ENCODE data around the gene MYO16.

DNA sequence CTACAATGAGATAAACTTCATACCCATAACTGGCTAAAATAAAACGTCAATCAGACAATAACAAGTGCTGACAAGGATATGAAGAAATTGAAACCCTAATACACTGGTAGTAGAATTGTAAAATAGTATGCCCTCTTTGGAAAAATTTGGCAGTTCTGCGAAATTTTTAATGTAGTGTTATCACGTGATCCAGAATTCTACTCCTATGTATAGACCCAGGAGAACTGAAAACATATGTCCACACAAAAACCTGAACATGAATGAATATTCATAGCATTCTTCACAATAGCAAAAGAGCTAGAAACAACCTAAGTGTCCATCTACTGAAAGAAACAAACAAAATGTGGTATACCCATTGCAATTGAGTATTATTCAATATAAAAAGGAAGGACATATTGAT is 14.2 kb upstream of the MYO16 start:
- TF ChIP-seq, protein P1, sequence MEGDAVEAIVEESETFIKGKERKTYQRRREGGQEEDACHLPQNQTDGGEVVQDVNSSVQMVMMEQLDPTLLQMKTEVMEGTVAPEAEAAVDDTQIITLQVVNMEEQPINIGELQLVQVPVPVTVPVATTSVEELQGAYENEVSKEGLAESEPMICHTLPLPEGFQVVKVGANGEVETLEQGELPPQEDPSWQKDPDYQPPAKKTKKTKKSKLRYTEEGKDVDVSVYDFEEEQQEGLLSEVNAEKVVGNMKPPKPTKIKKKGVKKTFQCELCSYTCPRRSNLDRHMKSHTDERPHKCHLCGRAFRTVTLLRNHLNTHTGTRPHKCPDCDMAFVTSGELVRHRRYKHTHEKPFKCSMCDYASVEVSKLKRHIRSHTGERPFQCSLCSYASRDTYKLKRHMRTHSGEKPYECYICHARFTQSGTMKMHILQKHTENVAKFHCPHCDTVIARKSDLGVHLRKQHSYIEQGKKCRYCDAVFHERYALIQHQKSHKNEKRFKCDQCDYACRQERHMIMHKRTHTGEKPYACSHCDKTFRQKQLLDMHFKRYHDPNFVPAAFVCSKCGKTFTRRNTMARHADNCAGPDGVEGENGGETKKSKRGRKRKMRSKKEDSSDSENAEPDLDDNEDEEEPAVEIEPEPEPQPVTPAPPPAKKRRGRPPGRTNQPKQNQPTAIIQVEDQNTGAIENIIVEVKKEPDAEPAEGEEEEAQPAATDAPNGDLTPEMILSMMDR (IDR thresholded peaks at IDR 0.05): no peak
- TF ChIP-seq POLR2A (IDR thresholded peaks at IDR 0.05) (no peak), POLR2AphosphoS5 (IDR thresholded peaks at IDR 0.05) (no peak)

Measured in breast epithelium (tissue), 3 donors.